NCI-H748 treated with DMSO at 0.1 percent for 48 hours (cell line): ENCODE results near the gene GSAP.

Source experiments
- DNase-seq: peaks from one replicate; lab custom pipeline; 2025; lab: John Stamatoyannopoulos, UW

Gene GSAP

GRCh38 chr7:77434570-77435275 lies 18.6 kb upstream of the GSAP start:
- DNase-seq, result no peak

GRCh38 chr7:77433901-77434300 lies 17.8 kb upstream of the GSAP start:
- no peak for DNase-seq

- DNase-seq, result no peak
Observed at GRCh38 chr7:77430927-77431326, 14.8 kb upstream of the GSAP start.

- DNase-seq, result no peak
Observed at GRCh38 chr7:77428777-77429231, 12.7 kb upstream of the GSAP start.

GRCh38 chr7:77427996-77428603 lies 12.0 kb upstream of the GSAP start:
- no peak for DNase-seq

GRCh38 chr7:77426521-77427051 lies 10.4 kb upstream of the GSAP start:
- DNase-seq, result no peak

- no peak for DNase-seq
Observed at GRCh38 chr7:77426052-77426404, 9.9 kb upstream of the GSAP start.

- no peak for DNase-seq
Observed at GRCh38 chr7:77425101-77426051, 9.2 kb upstream of the GSAP start.

- no peak for DNase-seq
Observed at GRCh38 chr7:77422500-77422899, 6.4 kb upstream of the GSAP start.

GRCh38 chr7:77420986-77421672 lies 5.0 kb upstream of the GSAP start:
- no peak for DNase-seq

- no peak for DNase-seq
Observed at GRCh38 chr7:77420438-77420837, 4.3 kb upstream of the GSAP start.

GRCh38 chr7:77419102-77419501 lies 3.0 kb upstream of the GSAP start:
- DNase-seq, result no peak

GRCh38 chr7:77417801-77418200 lies 1.7 kb upstream of the GSAP start:
- no peak for DNase-seq

- DNase-seq, result no peak
Observed at GRCh38 chr7:77416621-77417371, 647 bp upstream of the GSAP start.

- DNase-seq, result no peak
Observed at GRCh38 chr7:77415476-77415822, 700 bp downstream of the GSAP start.

- no peak for DNase-seq
Observed at GRCh38 chr7:77413861-77414424, 2.2 kb downstream of the GSAP start.

- DNase-seq, result no peak
Observed at GRCh38 chr7:77413128-77413527, 3.0 kb downstream of the GSAP start.

GRCh38 chr7:77409739-77410547 lies 6.2 kb downstream of the GSAP start:
- DNase-seq, result no peak

GRCh38 chr7:77409005-77409738 lies 7.0 kb downstream of the GSAP start:
- no peak for DNase-seq
